GM12878 (cell line): ENCODE data around the gene FBXO42. TPM values are rescaled to one million over a fixed set of nuclear protein-coding genes. Genes with fewer than 3 reads are reported as not detected.

Source experiments
- CBFB ChIP-seq: IDR thresholded peaks from 2 replicates; pipeline ENCODE4 v1.6.1; 2016; ENCODE audit warnings: antibody characterized with exemption, low read depth
- EZH2 ChIP-seq: IDR thresholded peaks from 2 replicates; pipeline ENCODE4 v1.6.1; 2012; ENCODE audit warnings: low read depth, mild to moderate bottlenecking, control low read depth, inconsistent platforms, low read length, borderline replicate concordance; ENCODE audit not compliant: control insufficient read depth
- MLLT1 ChIP-seq: fragments of 450-650 bp; IDR thresholded peaks from 2 replicates; pipeline ENCODE4 v1.6.1; 2016; ENCODE audit warnings: mild to moderate bottlenecking
- NR2C2 ChIP-seq: IDR thresholded peaks from 2 replicates; pipeline ENCODE4 v1.6.1; 2011; ENCODE audit warnings: borderline replicate concordance, low read depth; ENCODE audit not compliant: control insufficient read depth, insufficient read length
- NRF1 ChIP-seq: conservative IDR thresholded peaks from 2 replicates; pipeline ENCODE4 v1.6.1; 2011; ENCODE audit warnings: mild to moderate bottlenecking, low read depth, low read length, improper control_type of control experiment
- ZBTB33 ChIP-seq: fragments of 450-650 bp; IDR thresholded peaks from 2 replicates; pipeline ENCODE4 v1.6.1; 2017; ENCODE audit warnings: mild to moderate bottlenecking
- ZNF622 ChIP-seq: fragments of 450-650 bp; IDR thresholded peaks from 2 replicates; pipeline ENCODE4 v1.6.1; 2017; ENCODE audit warnings: mild to moderate bottlenecking, inconsistent platforms
- polyA plus RNA-seq, 11 experiments: library from polyadenylated mRNA; depleted of rRNA in 4 of 11; unstranded in 6 of 11; stranded (reverse) in 5 of 11; fragments of >200 nt; fragmentation: Nextera tagmentation in 4 of 11; fragmentation: Illumina TruSeq in 1 of 11; extraction: Ambion mirVana in 4 of 11; extraction: Trizol in 1 of 11; gene quantifications; 1 replicate in 1 of 11; 2 replicates in 10 of 11; pipeline versions ENCODE4 v1.2.1 to v1.2.3, GENCODE V29; 2011 to 2016; ENCODE audit warnings: inconsistent platforms in 2 of 11, missing spikeins in 2 of 11, low read depth in 1 of 11
- total RNA-seq, 4 experiments: library from RNA; depleted of rRNA in 3 of 4; stranded (reverse); fragments of >200 nt in 3 of 4; fragmentation: Illumina TruSeq in 1 of 4; extraction: Trizol in 1 of 4; gene quantifications; 2 replicates each; pipeline versions ENCODE4 v1.2.1 to v1.2.3, GENCODE V29; 2013 to 2021

FBXO42 gene
- total and polyA plus RNA-seq, 10 of the 15 experiments (the other 5 are each of a cell fraction or from before 2014, with no cell fraction given) = 6.1 to 23.8 (median 15.2) TPM

GRCh38 chr1:16352842-16353535 is 709 bp upstream of the FBXO42 start (continued):
- TF ChIP-seq NRF1 (no peak), MLLT1 (peak; percentile 53), CBFB (0 out of 2 replicates have a peak, but pooled peaks have one; percentile 13), ZNF622 (no peak), NR2C2 (no peak), EZH2 (no peak), ZBTB33 (no peak)
